ENCODE measurements around the gene PCSK9.

The PCSK9 gene

GRCh38 chr1:54996869-54997710 lies 42.3 kb upstream of the PCSK9 start:
- no peak overlapping the region for H3K27ac ChIP-seq (ENCODE audit: low read depth, low read length)
- peaks cover 8 to 30% of the 10 kb centered on the region in 2 donors for H3K27me3 ChIP-seq (ENCODE audit: control insufficient read depth in 1 of 2, insufficient read depth in 2 of 2, low read length in 2 of 2)
- peak overlapping the region in 1 of 2 donors; percentile 30 for H3K4me3 ChIP-seq (ENCODE audit: low read depth in 1 of 2, low read length in 2 of 2)
- H3K9me3 ChIP-seq (ENCODE audit: control insufficient read depth in 1 of 2, low read length in 2 of 2) = no peaks in the 10 kb centered on the region
- no peaks in the 10 kb centered on the region for H3K36me3 ChIP-seq (ENCODE audit: control insufficient read depth in 1 of 2, insufficient read depth in 2 of 2, low read length in 2 of 2)
- no peaks in the 10 kb centered on the region for H3K4me1 ChIP-seq (ENCODE audit: control insufficient read depth in 1 of 2, insufficient read depth in 2 of 2, low read length in 2 of 2)
- H3K9ac ChIP-seq (ENCODE audit: low read depth in 1 of 2, low read length in 2 of 2) = no peak overlapping the region

- no peaks in the 10 kb centered on the region for H3K9me3 ChIP-seq (ENCODE audit: control insufficient read depth in 1 of 2, low read length in 2 of 2)
- no peaks in the 10 kb centered on the region for H3K36me3 ChIP-seq (ENCODE audit: control insufficient read depth in 1 of 2, insufficient read depth in 2 of 2, low read length in 2 of 2)
- no peak overlapping the region for H3K4me3 ChIP-seq (ENCODE audit: low read depth in 1 of 2, low read length in 2 of 2)
- peaks cover 8 to 30% of the 10 kb centered on the region in 2 donors for H3K27me3 ChIP-seq (ENCODE audit: control insufficient read depth in 1 of 2, insufficient read depth in 2 of 2, low read length in 2 of 2)
- H3K4me1 ChIP-seq (ENCODE audit: control insufficient read depth in 1 of 2, insufficient read depth in 2 of 2, low read length in 2 of 2) = no peaks in the 10 kb centered on the region
- no peak overlapping the region for H3K9ac ChIP-seq (ENCODE audit: low read depth in 1 of 2, low read length in 2 of 2)
- no peak overlapping the region for H3K27ac ChIP-seq (ENCODE audit: low read depth, low read length)
These were observed 41.7 kb upstream of the PCSK9 start for GRCh38 chr1:54997711-54997986.

GRCh38 chr1:54998100-54998499 lies 41.2 kb upstream of the PCSK9 start:
- Histone ChIP-seq H3K4me3 (ENCODE audit: low read depth in 1 of 2, low read length in 2 of 2) (no peak overlapping the region), H3K4me1 (ENCODE audit: control insufficient read depth in 1 of 2, insufficient read depth in 2 of 2, low read length in 2 of 2) (no peaks in the 10 kb centered on the region), H3K9ac (ENCODE audit: low read depth in 1 of 2, low read length in 2 of 2) (no peak overlapping the region), H3K9me3 (ENCODE audit: control insufficient read depth in 1 of 2, low read length in 2 of 2) (no peaks in the 10 kb centered on the region), H3K27me3 (ENCODE audit: control insufficient read depth in 1 of 2, insufficient read depth in 2 of 2, low read length in 2 of 2) (peaks cover 8 to 30% of the 10 kb centered on the region in 2 donors), H3K36me3 (ENCODE audit: control insufficient read depth in 1 of 2, insufficient read depth in 2 of 2, low read length in 2 of 2) (no peaks in the 10 kb centered on the region), H3K27ac (ENCODE audit: low read depth, low read length) (no peak overlapping the region)

GRCh38 chr1:54998677-54999076 lies 40.7 kb upstream of the PCSK9 start, which contains the start of gene BSND:
Gene BSND, plus strand, starts transcription at chr1:54998933. Its CDS starts 254 bp downstream, at chr1:54999187.
- Histone ChIP-seq H3K4me1 (ENCODE audit: control insufficient read depth in 1 of 2, insufficient read depth in 2 of 2, low read length in 2 of 2) (no peaks in the 10 kb centered on the region), H3K27ac (ENCODE audit: low read depth, low read length) (no peak within 1 kb of the TSS), H3K9ac (ENCODE audit: low read depth in 1 of 2, low read length in 2 of 2) (no peak within 1 kb of the TSS), H3K4me3 (ENCODE audit: low read depth in 1 of 2, low read length in 2 of 2) (no peak within 1 kb of the TSS), H3K27me3 (ENCODE audit: control insufficient read depth in 1 of 2, insufficient read depth in 2 of 2, low read length in 2 of 2) (peaks cover 8 to 30% of the 10 kb centered on the region in 2 donors), H3K9me3 (ENCODE audit: control insufficient read depth in 1 of 2, low read length in 2 of 2) (no peaks in the 10 kb centered on the region), H3K36me3 (ENCODE audit: control insufficient read depth in 1 of 2, insufficient read depth in 2 of 2, low read length in 2 of 2) (no peaks in the 10 kb centered on the region)

- Histone ChIP-seq H3K36me3 (ENCODE audit: control insufficient read depth in 1 of 2, insufficient read depth in 2 of 2, low read length in 2 of 2) (no peaks in the 10 kb centered on the region), H3K4me3 (ENCODE audit: low read depth in 1 of 2, low read length in 2 of 2) (no peak overlapping the region), H3K9me3 (ENCODE audit: control insufficient read depth in 1 of 2, low read length in 2 of 2) (no peaks in the 10 kb centered on the region), H3K27ac (ENCODE audit: low read depth, low read length) (no peak overlapping the region), H3K4me1 (ENCODE audit: control insufficient read depth in 1 of 2, insufficient read depth in 2 of 2, low read length in 2 of 2) (no peaks in the 10 kb centered on the region), H3K27me3 (ENCODE audit: control insufficient read depth in 1 of 2, insufficient read depth in 2 of 2, low read length in 2 of 2) (peaks cover 8 to 30% of the 10 kb centered on the region in 2 donors), H3K9ac (ENCODE audit: low read depth in 1 of 2, low read length in 2 of 2) (no peak overlapping the region)
These were observed 39.0 kb upstream of the PCSK9 start for GRCh38 chr1:55000110-55001085.

GRCh38 chr1:55001311-55001710 lies 38.0 kb upstream of the PCSK9 start:
- Histone ChIP-seq H3K9me3 (ENCODE audit: control insufficient read depth in 1 of 2, low read length in 2 of 2) (no peaks in the 10 kb centered on the region), H3K27me3 (ENCODE audit: control insufficient read depth in 1 of 2, insufficient read depth in 2 of 2, low read length in 2 of 2) (peaks cover 8 to 22% of the 10 kb centered on the region in 2 donors), H3K4me1 (ENCODE audit: control insufficient read depth in 1 of 2, insufficient read depth in 2 of 2, low read length in 2 of 2) (no peaks in the 10 kb centered on the region), H3K27ac (ENCODE audit: low read depth, low read length) (no peak overlapping the region), H3K9ac (ENCODE audit: low read depth in 1 of 2, low read length in 2 of 2) (no peak overlapping the region), H3K36me3 (ENCODE audit: control insufficient read depth in 1 of 2, insufficient read depth in 2 of 2, low read length in 2 of 2) (no peaks in the 10 kb centered on the region), H3K4me3 (ENCODE audit: low read depth in 1 of 2, low read length in 2 of 2) (no peak overlapping the region)

GRCh38 chr1:55002686-55003085 lies 36.7 kb upstream of the PCSK9 start:
- no peak overlapping the region for H3K4me3 ChIP-seq (ENCODE audit: low read depth in 1 of 2, low read length in 2 of 2)
- no peak overlapping the region for H3K27ac ChIP-seq (ENCODE audit: low read depth, low read length)
- H3K27me3 ChIP-seq (ENCODE audit: control insufficient read depth in 1 of 2, insufficient read depth in 2 of 2, low read length in 2 of 2) = peaks cover under 1 to 11% of the 10 kb centered on the region in 2 donors
- H3K9me3 ChIP-seq (ENCODE audit: control insufficient read depth in 1 of 2, low read length in 2 of 2) = no peaks in the 10 kb centered on the region
- H3K4me1 ChIP-seq (ENCODE audit: control insufficient read depth in 1 of 2, insufficient read depth in 2 of 2, low read length in 2 of 2) = no peaks in the 10 kb centered on the region
- H3K9ac ChIP-seq (ENCODE audit: low read depth in 1 of 2, low read length in 2 of 2) = no peak overlapping the region
- H3K36me3 ChIP-seq (ENCODE audit: control insufficient read depth in 1 of 2, insufficient read depth in 2 of 2, low read length in 2 of 2) = no peaks in the 10 kb centered on the region

GRCh38 chr1:55005351-55006140 lies 33.8 kb upstream of the PCSK9 start:
- no peaks in the 10 kb centered on the region for H3K36me3 ChIP-seq (ENCODE audit: control insufficient read depth in 1 of 2, insufficient read depth in 2 of 2, low read length in 2 of 2)
- no peaks in the 10 kb centered on the region for H3K4me1 ChIP-seq (ENCODE audit: control insufficient read depth in 1 of 2, insufficient read depth in 2 of 2, low read length in 2 of 2)
- no peaks in the 10 kb centered on the region for H3K9me3 ChIP-seq (ENCODE audit: control insufficient read depth in 1 of 2, low read length in 2 of 2)
- peaks cover 0 to 4% of the 10 kb centered on the region in 2 donors for H3K27me3 ChIP-seq (ENCODE audit: control insufficient read depth in 1 of 2, insufficient read depth in 2 of 2, low read length in 2 of 2)
- no peak overlapping the region for H3K27ac ChIP-seq (ENCODE audit: low read depth, low read length)
- H3K4me3 ChIP-seq (ENCODE audit: low read depth in 1 of 2, low read length in 2 of 2) = no peak overlapping the region
- H3K9ac ChIP-seq (ENCODE audit: low read depth in 1 of 2, low read length in 2 of 2) = no peak overlapping the region

GRCh38 chr1:55006931-55007330 lies 32.4 kb upstream of the PCSK9 start:
- Histone ChIP-seq H3K27me3 (ENCODE audit: control insufficient read depth in 1 of 2, insufficient read depth in 2 of 2, low read length in 2 of 2) (no peaks in the 10 kb centered on the region), H3K4me3 (ENCODE audit: low read depth in 1 of 2, low read length in 2 of 2) (no peak overlapping the region), H3K36me3 (ENCODE audit: control insufficient read depth in 1 of 2, insufficient read depth in 2 of 2, low read length in 2 of 2) (no peaks in the 10 kb centered on the region), H3K4me1 (ENCODE audit: control insufficient read depth in 1 of 2, insufficient read depth in 2 of 2, low read length in 2 of 2) (no peaks in the 10 kb centered on the region), H3K27ac (ENCODE audit: low read depth, low read length) (no peak overlapping the region), H3K9me3 (ENCODE audit: control insufficient read depth in 1 of 2, low read length in 2 of 2) (no peaks in the 10 kb centered on the region), H3K9ac (ENCODE audit: low read depth in 1 of 2, low read length in 2 of 2) (no peak overlapping the region)

Measured in duodenal mucosa (tissue), 2 donors.